Type B pancreatic cell (in vitro differentiated cells): ENCODE results near the gene CACNA1H. TPM values are rescaled to one million over a fixed set of nuclear protein-coding genes. Genes with fewer than 3 reads are reported as not detected.

Experiments used
- DNase-seq: peaks from one replicate; pipeline ENCODE4 v3.0.0; 2021; ENCODE audit warnings: mixed read lengths; ENCODE audit not compliant: unreplicated experiment; ENCODE audit errors: extremely low spot score
- H3K27ac Mint-ChIP-seq: 2 replicates; pipeline ENCODE4 v1.8.0; 2021; ENCODE audit warnings: mild to moderate bottlenecking, mixed read lengths
- H3K27me3 Mint-ChIP-seq: 2 replicates; pipeline ENCODE4 v1.8.0; 2021; ENCODE audit warnings: mixed read lengths
- H3K36me3 Mint-ChIP-seq: 2 replicates; pipeline ENCODE4 v1.8.0; 2021; ENCODE audit warnings: mixed read lengths
- H3K4me1 Mint-ChIP-seq: one replicate; pipeline ENCODE4 v1.8.0; 2021; ENCODE audit warnings: mixed read lengths; ENCODE audit not compliant: unreplicated experiment
- H3K4me3 Mint-ChIP-seq: 2 replicates; pipeline ENCODE4 v1.8.0; 2021; ENCODE audit warnings: mild to moderate bottlenecking, mixed read lengths
- H3K9me3 Mint-ChIP-seq: 2 replicates; pipeline ENCODE4 v1.8.0; 2021; ENCODE audit warnings: mixed read lengths
- CTCF ChIP-seq: fragments of 200-600 bp; sonication (generic); conservative IDR thresholded peaks from 2 replicates; pipeline ENCODE4 v1.5.0; 2021; ENCODE audit warnings: antibody characterized with exemption, mild to moderate bottlenecking
- total RNA-seq: library from RNA; stranded (reverse); gene quantifications from 2 replicates; pipeline ENCODE4 v1.2.1, GENCODE V29; 2021; ENCODE audit warnings: low replicate concordance

CACNA1H gene
- total RNA-seq, 1 donor from 2014 or later: 38.1 TPM

DNA sequence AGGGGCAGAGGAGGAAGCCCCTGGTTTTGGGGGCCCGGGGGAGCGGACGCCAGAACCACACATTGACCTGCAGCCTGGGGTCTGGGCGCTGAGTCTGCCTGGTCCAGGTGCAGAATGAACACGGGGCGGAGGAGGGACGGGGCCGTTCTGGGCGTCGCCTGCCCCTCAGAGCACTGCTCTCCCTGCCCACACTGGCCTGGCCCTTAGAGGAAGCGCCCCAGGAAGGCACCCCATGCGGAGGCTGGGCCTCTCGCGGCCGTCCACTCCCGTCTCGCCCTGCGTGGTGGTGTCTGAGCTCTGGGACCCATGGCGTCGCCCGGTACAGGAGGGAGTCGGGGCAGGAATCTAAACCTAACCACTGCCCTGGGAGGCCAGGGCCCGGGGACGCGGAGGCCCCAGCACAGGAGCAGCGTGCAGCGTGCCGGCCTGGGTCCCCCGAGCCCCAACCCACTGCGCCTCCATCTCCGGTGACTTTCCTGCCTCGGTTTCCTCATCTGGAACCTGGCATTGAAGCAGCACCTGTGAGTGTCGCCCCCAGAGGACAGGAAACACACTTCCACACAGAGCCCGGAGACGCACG, 107.3 kb downstream of the CACNA1H start:
- H3K27ac Mint-ChIP-seq: no peak overlapping the region
- DNase-seq: no peak
- peaks cover 20% of the 10 kb centered on the region for H3K27me3 Mint-ChIP-seq
- no peak for TF ChIP-seq CTCF
- H3K4me1 Mint-ChIP-seq: no peaks in the 10 kb centered on the region
- H3K9me3 Mint-ChIP-seq: no peaks in the 10 kb centered on the region
- H3K4me3 Mint-ChIP-seq: no peak overlapping the region
- no peaks in the 10 kb centered on the region for H3K36me3 Mint-ChIP-seq

- Mint-ChIP-seq H3K36me3 (no peaks in the 10 kb centered on the region), H3K4me1 (no peaks in the 10 kb centered on the region), H3K27ac (no peak overlapping the region), H3K27me3 (peaks cover 20% of the 10 kb centered on the region), H3K4me3 (no peak overlapping the region), H3K9me3 (no peaks in the 10 kb centered on the region)
- DNase-seq: peak; percentile 66
- no peak for TF ChIP-seq CTCF
Observed at GRCh38 chr16:1261131-1261892, 108.4 kb downstream of the CACNA1H start.

- DNase-seq: no peak
- Mint-ChIP-seq H3K4me3 (no peak overlapping the region), H3K4me1 (no peaks in the 10 kb centered on the region), H3K9me3 (no peaks in the 10 kb centered on the region), H3K27ac (no peak overlapping the region), H3K36me3 (no peaks in the 10 kb centered on the region), H3K27me3 (peaks cover 20% of the 10 kb centered on the region)
- TF ChIP-seq CTCF: no peak
Observed at GRCh38 chr16:1262210-1262845, 109.4 kb downstream of the CACNA1H start.

GRCh38 chr16:1262846-1263221, 109.9 kb downstream of the CACNA1H start:
- no peak for TF ChIP-seq CTCF
- peaks cover 20% of the 10 kb centered on the region for H3K27me3 Mint-ChIP-seq
- H3K27ac Mint-ChIP-seq: no peak overlapping the region
- H3K36me3 Mint-ChIP-seq: no peaks in the 10 kb centered on the region
- DNase-seq: no peak
- H3K4me3 Mint-ChIP-seq: no peak overlapping the region
- no peaks in the 10 kb centered on the region for H3K9me3 Mint-ChIP-seq
- H3K4me1 Mint-ChIP-seq: no peaks in the 10 kb centered on the region

- H3K4me1 Mint-ChIP-seq: no peaks in the 10 kb centered on the region
- peaks cover 20% of the 10 kb centered on the region for H3K27me3 Mint-ChIP-seq
- no peak for TF ChIP-seq CTCF
- no peak overlapping the region for H3K27ac Mint-ChIP-seq
- no peaks in the 10 kb centered on the region for H3K9me3 Mint-ChIP-seq
- no peak overlapping the region for H3K4me3 Mint-ChIP-seq
- DNase-seq: no peak
- no peaks in the 10 kb centered on the region for H3K36me3 Mint-ChIP-seq
Observed at GRCh38 chr16:1263591-1264344, 110.9 kb downstream of the CACNA1H start.
